ENCODE data around the gene COL6A1.

The COL6A1 gene

DNA sequence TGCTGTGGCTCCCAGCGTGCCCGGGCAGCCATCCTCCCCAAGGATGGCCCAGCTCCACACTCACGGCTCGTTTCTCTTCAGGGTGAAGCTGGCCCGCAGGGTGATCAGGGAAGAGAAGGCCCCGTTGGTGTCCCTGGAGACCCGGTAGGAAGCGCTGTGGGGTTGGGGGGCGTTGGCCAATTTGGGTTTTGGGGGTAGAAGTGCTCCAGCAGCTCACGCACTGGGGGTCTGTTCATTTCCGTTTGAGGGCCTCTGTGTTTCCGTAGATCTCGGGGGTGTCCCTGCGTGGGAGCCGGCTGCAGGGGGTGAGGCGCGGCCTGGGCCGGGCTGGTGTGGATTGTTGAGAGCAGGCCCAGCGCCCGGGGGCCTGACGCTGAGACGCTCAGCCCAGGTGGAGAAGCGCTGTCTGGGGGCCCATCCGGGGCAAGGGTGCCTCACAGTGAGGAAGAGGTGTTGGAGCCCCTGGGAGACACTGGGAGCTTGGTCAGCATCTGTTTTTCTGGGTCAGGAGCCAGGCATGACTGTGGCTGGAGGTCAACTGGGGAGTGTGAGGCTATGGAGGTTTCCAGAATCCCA is 12.6 kb downstream of the COL6A1 start:
- no peak for DNase-seq (ENCODE audit: low spot score)

DNA sequence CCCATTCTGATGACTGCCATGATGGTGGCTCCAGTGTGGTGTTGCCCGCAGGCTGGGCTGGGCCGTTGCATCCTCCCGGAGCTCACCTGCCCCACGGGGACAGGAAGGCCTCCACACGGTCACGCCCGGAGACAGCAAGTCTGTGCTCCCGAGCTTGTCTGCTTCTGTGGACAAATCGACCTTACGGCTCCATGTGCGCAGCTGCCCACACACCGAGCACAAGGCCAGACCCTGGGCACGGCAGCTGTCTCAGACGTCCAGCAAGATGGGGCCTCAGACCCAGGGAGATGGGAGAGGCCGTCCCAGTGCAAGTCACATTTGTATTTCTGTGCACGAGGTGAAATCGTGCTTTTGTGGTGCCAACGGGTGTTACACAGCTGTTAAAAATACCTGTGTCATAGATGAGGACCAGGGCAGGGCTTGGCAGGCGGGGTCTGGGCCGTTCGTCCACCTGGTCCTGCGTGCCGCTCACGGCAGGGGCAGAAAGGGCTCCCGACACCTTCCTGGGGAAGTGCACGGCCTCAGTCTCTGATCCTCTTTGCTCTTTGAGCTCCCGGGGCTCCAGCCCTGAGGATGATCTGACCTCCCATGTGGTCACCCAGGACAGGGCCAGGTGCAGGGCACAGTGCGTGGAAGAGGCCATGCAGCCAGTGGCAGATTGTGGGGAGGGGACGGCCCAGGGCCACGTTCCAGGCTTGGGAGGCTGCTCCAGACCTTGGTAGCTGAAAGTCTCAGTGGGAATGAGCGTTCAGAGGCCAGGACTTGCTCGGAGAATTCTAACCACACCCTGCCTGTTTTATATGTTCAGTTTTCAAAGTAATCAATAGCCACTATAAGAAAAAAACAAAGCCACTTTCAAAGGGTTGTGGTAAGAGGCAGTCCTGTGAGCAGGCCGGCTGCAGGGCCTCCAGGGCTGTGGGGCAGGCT is 13.5 kb downstream of the COL6A1 start:
- no peak for DNase-seq (ENCODE audit: low spot score)

DNA sequence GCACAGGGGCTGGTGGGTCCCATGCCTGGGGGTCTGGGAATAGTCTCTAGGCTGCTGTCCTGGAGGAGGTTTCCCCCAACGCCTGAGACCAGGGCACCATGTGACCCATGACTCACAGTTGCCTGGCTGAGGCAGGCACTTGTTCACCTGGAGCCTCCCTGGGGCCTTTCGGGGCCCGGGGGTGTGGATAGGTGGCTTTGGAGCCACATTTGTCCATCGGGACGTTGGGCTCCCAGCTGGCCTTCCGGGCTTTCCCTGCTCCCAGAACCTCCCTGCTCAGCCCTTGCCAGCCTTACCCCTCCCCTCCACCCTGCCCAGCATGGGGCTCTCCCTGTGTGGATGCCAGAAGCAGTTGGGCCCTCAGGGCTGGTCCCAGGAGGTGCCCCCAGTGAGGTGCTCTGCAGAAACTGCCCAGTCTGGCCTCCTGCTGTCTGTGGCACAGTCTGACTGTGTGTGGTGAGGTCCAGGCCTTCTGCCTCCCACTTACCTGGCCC is 14.2 kb downstream of the COL6A1 start:
- DNase-seq (ENCODE audit: low spot score), result peak; percentile 42

DNA sequence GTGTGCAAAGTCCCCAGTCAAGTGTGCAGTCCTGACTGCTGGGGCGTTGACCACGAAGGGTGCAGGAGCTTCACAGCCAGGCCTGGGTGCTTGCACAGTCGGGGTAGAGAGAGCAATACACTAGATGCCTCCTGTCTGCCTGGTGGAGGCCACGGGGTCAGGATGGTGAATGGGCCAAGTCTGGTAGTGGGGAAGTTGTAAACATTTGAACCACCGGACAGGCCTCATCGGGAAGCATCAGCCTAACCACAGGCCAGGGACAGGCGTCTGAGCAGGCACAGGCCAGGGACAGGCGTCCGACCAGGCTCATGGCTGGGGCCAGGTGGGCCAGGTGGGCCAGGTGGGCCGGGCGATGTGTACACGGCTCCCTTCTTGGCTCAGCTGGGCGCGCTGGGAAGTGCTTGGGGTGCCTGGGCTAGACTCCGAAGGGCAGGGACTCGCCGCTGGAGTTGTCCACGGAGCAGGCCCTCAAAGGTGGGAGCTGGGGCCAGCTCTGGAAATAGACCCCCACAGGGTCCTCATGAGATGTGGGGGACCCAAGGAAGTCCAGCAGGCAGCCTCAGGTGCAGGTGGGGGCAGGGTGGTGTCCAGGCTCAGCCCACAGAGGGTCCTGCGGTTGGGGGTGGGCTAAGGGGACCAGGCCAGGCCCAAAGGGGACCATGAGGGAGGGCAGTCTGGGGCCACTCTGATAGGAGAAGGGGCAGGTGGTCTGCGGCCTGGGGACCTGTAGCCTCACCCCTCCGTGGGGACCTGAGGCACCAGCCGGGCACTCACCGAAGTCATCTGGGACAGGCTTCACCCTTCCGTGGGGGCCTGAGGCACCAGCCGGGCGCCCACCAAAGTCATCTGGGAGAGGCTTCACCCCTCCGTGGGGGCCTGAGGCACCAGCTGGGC is 15.0 kb downstream of the COL6A1 start:
- no peak for DNase-seq (ENCODE audit: low spot score)

DNA sequence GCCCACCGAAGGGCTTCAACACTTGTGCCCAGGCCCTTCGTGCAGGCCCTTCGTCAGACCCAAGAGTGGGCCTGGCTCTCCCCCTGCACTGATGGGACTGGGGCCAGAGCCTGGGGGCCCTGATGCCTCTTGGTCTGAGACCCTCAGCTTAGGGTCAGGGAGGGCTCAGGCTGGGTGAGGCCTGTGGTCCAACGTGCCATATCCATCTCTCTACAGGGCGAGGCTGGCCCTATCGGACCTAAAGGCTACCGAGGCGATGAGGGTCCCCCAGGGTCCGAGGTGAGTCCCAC is 15.6 kb downstream of the COL6A1 start:
- no peak for DNase-seq (ENCODE audit: low spot score)

DNA sequence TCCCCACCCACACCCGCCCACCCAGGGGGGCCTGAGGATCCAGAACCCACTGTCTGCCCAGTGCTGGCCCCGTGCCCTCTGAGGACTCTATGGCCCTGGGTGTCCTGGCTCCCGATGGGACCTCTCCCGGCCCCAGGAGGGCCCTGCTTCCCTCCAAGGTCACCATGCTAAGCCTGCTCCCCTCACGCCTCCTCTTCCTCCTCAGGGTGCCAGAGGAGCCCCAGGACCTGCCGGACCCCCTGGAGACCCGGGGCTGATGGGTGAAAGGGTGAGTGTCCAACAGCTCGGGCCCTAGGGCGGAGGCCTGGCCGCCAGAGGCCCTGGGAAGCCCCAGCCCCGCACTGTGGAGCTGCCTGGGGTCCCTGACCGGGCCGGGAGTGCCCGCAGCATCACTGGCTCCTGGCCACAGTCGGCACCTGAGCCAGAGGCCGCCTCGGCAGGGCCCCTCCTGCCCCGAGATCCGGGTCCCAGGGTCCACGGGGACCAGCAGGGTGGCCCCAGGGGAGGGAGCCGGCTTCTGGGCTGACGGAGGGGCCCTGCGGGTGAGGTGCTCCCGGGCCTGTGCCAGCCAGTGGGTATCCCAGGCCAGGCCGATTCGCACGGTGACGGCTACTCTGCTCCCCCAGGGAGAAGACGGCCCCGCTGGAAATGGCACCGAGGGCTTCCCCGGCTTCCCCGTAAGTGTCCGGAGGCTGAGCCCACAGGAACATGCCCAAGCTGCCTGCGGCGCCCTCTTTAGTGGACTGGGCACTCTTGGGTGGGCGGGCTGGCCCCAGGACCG is 16.1 kb downstream of the COL6A1 start:
- DNase-seq (ENCODE audit: low spot score), result no peak

DNA sequence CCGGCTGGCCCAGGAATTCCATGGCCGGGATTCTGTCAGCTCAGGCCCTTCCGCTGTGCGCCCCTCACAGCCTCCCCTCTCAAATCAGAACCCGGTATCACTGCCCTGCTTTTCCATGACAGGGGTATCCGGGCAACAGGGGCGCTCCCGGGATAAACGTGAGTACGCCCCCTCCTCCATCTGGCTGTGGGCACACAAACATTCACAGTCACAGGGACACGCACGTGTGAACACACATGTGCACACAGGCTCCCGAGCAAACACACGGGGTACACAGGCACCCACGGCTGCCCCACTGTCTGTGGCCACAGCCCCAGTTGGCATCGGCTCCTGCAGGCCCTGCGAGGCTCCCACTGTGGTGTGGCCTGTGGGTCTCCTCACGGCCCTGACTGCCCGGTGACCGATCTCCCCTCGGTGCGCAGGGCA is 16.7 kb downstream of the COL6A1 start:
- no peak for DNase-seq (ENCODE audit: low spot score)

DNA sequence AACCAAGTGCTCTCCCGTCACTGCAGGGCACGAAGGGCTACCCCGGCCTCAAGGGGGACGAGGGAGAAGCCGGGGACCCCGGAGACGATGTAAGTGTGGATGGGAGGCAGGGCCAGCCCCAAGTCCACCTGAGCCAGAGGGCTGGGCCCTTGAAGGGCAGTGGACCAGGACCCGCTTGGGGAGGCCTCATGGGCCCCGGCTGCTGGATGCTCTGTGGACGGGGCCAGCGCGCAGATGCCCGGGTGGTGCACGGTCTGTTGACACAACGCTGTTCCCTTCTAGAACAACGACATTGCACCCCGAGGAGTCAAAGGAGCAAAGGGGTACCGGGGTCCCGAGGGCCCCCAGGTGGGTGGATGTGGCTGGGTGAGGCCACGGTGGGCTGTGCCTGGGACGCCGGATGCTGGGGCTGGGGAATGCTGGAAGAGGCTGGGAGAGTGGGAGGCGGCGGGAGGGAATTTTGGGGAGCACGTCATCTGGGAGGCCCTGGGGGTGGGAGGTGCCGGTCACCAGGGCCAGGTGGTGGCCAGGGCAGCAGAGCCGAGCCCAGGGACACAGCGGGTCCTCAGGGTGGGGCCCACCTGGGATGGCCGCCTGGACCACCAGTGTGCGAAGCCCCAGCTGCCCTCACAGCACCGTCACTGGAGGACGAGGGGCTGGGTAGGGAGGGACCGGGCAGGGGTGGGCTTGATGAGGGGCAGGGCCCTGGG is 17.5 kb downstream of the COL6A1 start:
- DNase-seq (ENCODE audit: low spot score), result no peak

DNA sequence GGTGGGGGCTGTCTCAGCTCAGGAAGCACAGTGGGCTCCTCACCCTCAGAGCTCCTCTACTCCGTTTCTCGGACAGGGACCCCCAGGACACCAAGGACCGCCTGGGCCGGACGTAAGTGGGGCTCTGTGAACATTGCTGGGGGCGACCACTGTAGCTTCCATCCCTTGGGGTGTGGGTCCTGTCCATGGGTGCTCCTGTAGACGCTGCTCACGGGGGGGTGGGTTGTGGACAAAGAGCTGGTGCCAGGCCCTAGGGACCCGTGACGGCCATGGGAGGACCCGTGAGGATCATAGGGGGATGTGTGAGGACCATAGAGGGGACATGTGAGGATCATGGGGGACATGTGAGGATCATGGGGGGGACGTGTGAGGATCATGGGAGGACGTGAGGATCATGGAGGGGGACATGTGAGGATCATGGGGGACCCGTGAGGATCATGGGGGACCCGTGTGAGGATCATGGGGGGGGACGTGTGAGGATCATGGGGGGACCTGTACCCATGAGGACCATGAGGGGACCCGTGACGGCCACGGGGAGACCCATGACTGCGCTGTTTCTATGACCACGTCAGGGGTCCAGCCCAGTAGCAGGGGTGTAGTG is 18.1 kb downstream of the COL6A1 start:
- DNase-seq (ENCODE audit: low spot score), result no peak

DNA sequence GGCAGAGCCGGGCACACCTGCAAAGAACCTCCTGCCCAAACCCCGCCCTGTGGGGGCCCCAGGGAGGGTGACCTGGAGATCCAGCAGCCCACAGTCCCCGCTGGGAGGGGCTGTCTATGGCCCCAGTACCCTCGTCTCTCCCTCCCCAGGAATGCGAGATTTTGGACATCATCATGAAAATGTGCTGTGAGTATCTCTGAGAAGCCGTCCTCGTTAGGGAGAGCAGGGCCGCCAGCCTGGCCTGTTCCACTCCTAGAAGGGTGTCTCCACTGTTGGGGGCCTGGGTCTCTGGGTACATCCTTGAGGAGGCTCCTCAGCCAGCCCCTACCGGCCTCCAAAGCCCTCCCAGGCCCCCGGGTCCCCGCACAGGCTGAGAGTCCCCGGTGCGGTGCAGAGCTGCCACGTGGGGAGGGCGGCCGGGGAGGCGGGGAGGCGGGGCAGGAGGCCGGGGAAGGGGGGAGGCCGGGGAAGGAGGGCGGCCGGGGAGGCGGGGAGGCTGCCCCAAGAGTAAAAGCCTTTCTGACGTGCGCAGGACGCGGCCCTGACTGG is 18.7 kb downstream of the COL6A1 start:
- DNase-seq (ENCODE audit: low spot score), result no peak

DNA sequence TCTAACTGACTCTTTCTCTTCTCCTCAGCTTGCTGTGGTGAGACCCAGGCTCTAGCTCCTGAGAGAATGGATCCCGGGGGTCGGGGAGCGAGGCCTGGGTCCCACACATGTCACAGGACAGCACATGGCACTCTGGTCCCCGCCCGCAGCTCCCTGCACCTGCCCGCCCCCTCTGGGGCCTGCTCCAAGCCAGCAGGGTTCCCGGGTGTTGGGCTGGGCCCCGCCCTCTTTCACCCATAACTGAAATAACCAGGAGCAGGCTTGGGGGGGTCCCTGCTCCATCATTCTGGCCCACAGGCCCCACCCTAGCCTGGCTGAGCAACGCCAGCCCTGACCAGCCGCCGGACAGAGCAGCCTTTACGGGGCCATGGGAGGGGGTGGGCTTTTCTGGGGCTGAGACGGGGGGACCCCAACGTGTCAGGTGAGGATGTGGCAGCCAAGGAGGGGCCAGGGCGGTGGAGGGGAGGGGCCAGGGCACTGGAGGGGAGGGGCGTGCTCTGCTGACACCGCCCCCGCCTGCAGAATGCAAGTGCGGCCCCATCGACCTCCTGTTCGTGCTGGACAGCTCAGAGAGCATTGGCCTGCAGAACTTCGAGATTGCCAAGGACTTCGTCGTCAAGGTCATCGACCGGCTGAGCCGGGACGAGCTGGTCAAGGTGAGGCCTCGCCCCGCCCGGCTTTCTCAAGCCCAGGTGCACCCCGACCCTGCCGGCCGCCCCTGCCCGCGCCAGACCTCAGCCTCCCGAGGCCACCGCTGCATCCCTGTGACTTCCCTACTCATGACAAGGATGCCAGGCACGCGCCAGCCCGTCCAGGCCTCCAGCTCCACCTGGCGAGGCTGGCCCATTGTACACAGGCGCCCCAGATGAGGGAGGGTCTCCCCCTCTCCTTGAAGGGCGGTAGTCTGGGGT is 19.4 kb downstream of the COL6A1 start:
- DNase-seq (ENCODE audit: low spot score), result no peak

DNA sequence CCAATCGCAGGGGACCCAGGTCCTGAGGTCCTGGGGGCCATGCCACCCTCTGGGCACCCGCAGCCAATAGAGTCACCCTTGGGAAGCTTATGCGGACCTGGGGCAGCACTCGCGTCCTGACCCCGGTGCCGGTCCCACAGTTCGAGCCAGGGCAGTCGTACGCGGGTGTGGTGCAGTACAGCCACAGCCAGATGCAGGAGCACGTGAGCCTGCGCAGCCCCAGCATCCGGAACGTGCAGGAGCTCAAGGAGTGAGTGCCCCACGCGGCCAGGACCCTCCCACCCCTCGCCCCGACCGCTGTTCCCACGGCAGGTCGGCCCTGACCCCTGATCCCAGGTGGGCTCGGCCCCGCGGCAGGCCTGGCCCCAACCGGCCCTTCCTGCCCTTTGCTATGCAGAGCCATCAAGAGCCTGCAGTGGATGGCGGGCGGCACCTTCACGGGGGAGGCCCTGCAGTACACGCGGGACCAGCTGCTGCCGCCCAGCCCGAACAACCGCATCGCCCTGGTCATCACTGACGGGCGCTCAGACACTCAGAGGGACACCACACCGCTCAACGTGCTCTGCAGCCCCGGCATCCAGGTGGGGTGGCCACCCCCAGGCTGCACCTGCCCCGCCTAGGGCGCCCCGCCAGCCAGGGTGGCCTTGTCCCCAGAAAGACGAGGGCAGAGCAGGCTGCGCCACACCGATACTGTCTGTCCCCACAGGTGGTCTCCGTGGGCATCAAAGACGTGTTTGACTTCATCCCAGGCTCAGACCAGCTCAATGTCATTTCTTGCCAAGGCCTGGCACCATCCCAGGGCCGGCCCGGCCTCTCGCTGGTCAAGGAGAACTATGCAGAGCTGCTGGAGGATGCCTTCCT is 20.5 kb downstream of the COL6A1 start:
- no peak for DNase-seq (ENCODE audit: low spot score)

DNA sequence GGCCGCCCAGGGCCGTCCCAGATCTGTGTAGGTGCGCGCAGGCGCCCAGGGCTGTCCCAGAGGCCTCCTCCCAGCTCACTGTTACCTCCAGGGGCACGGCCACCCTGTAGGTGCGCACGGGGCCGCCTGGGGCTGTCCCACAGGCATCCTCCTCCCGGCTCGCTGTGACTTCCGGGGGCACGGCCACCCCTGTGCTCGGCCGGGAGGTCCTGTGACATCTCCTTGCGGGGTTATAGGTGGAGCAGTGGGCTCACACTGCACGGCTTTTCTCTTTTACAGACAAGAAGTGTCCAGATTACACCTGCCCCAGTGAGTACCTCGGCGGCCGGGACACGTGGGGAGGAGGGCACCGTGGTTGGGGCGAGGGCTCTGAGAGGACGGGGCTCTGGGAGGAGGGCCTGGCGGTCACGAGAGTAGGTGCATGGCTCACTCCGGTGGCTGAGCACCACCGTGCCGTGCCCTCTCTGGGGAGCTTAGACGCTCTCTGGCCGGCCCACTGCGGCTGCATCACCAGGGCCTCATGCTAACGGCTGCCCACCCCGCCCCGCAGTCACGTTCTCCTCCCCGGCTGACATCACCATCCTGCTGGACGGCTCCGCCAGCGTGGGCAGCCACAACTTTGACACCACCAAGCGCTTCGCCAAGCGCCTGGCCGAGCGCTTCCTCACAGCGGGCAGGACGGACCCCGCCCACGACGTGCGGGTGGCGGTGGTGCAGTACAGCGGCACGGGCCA is 21.4 kb downstream of the COL6A1 start:
- DNase-seq (ENCODE audit: low spot score), result no peak

DNA sequence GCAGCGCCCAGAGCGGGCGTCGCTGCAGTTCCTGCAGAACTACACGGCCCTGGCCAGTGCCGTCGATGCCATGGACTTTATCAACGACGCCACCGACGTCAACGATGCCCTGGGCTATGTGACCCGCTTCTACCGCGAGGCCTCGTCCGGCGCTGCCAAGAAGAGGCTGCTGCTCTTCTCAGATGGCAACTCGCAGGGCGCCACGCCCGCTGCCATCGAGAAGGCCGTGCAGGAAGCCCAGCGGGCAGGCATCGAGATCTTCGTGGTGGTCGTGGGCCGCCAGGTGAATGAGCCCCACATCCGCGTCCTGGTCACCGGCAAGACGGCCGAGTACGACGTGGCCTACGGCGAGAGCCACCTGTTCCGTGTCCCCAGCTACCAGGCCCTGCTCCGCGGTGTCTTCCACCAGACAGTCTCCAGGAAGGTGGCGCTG is 22.0 kb downstream of the COL6A1 start:
- DNase-seq (ENCODE audit: low spot score), result no peak

DNA sequence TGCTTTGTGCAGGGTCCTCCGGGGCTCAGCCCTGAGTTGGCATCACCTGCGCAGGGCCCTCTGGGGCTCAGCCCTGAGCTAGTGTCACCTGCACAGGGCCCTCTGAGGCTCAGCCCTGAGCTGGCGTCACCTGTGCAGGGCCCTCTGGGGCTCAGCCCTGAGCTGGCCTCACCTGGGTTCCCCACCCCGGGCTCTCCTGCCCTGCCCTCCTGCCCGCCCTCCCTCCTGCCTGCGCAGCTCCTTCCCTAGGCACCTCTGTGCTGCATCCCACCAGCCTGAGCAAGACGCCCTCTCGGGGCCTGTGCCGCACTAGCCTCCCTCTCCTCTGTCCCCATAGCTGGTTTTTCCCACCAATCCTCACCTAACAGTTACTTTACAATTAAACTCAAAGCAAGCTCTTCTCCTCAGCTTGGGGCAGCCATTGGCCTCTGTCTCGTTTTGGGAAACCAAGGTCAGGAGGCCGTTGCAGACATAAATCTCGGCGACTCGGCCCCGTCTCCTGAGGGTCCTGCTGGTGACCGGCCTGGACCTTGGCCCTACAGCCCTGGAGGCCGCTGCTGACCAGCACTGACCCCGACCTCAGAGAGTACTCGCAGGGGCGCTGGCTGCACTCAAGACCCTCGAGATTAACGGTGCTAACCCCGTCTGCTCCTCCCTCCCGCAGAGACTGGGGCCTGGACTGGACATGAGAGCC is 22.7 kb downstream of the COL6A1 start:
- no peak for DNase-seq (ENCODE audit: low spot score)

DNA sequence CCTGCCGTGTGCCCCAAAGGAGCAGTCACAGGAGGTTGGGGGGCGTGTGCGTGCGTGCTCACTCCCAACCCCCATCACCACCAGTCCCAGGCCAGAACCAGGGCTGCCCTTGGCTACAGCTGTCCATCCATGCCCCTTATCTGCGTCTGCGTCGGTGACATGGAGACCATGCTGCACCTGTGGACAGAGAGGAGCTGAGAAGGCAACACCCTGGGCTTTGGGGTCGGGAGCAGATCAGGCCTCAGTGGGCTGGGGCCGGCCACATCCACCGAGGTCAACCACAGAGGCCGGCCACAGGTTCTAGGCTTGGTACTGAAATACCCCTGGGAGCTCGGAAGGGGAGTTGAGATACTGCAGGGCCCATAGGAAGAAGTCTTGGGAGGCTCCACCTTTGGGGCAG is 23.5 kb downstream of the COL6A1 start:
- DNase-seq (ENCODE audit: low spot score), result no peak

DNA sequence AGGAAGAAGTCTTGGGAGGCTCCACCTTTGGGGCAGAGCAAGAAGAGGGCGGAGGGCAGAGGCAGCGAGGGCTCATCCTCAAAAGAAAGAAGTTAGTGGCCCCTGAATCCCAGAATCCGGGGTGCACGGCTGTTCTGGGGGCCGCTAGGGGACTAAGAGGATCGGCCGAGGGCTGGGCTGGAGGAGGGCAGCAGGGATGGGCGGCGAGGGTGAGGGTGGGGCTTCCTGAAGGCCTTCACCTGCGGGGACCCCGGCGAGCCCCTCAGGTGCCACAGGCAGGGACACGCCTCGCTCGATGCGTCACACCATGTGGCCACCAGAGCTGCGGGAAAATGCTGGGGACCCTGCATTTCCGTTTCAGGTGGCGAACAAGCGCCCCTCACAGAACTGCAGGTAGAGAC is 23.9 kb downstream of the COL6A1 start:
- DNase-seq (ENCODE audit: low spot score), result no peak
